NCI-H82 treated with DMSO at 0.1 percent for 48 hours (cell line): ENCODE measurements around the gene POU5F1.

Source experiments
- DNase-seq: peaks from one replicate; lab custom pipeline; 2025; ENCODE audit not compliant: unreplicated experiment; lab: John Stamatoyannopoulos, UW

Gene POU5F1

GRCh38 chr6:31116661-31117385 lies 53.7 kb downstream of the POU5F1 start:
- no peak for DNase-seq

DNA sequence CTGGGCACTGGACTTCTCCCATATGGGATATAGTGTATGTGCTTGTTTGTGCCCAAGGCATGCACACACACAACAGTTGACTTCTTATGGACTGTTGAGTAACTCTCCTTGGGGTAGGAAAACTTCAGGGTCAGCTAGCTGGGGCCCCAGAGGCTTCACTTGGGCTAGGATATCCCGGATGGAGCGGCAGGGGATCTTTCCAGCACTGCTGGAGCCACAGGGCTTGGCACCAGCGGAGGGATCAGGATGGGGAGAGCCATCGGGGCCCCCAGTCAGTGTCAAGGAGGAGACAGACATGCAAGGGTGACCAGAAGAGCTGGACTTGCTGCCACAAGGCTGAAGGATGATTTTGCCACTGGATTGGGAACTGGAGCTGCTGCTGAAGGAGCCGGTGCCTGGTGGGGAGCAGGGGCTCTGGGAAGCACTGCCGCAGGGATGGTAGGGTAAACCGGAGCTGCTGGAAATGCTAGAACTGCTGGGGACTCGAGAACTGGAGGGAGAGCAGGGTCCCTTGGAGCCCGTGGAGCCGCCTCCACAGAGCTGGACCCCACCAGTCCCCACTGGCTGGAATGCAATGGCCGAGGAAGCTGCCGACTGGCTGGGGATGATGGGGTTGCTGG lies 54.4 kb downstream of the POU5F1 start:
- no peak for DNase-seq

- no peak for DNase-seq
Observed at GRCh38 chr6:31114970-31115849, 55.3 kb downstream of the POU5F1 start.

DNA sequence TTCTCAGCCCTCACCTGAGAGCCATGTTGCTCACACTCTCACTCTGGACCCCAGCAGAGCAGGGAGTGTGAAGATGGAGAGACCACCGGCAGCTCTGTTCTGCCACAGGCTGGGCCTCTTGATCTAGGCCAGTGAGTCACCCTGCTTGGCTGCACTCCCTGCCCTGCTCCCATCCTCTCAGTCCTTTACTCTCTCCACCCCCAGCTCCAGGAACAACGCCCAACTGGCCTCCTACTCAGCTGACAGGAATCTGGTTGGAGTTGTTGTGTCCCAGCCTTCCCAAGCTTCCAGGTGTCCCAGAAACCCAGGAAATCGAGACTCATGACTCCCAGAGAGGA lies 56.0 kb downstream of the POU5F1 start, which contains the start of gene PSORS1C1:
PSORS1C1 (plus strand) TSS at position 260 of the 338 bp plus-strand sequence. CDS start 14,833 bp downstream, outside the sequence.
- no peak for DNase-seq
